SK-N-MC (cell line): ENCODE data around the gene PPP1R9A.

Experiments
- EZH2 ChIP-seq: fragments of 200-600 bp; sonication (generic); IDR thresholded peaks from one replicate; pipeline ENCODE4 v1.6.1; 2017; ENCODE audit warnings: antibody characterized with exemption
- POLR2AphosphoS5 ChIP-seq: IDR thresholded peaks from 2 replicates; pipeline ENCODE4 v1.6.1; 2012; ENCODE audit warnings: mild to moderate bottlenecking, low read depth, low read length, borderline replicate concordance

DNA sequence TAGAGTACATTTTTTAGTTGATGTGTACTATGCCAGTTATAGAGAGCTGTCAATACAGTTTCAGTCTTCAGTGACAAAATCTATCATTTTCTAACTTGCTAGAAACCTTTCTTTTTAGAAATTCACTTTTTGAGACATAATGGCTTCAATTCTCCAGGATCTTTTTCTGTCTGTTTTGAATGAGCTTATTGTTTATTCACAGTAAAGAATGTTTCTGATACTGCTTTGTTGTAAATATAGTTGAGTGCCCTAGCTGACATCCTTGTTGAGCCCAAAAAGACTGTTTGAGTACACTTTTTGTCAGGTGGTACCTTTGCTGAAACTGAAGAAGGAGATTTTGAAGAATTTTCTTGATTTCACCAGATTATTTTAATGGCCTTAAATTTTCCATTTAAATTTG lies 139.9 kb downstream of the PPP1R9A start:
- TF ChIP-seq POLR2AphosphoS5 (no peak), EZH2 (no peak)
